Neural progenitor cell (in vitro differentiated cells): ENCODE data around the gene ABLIM2. TPM values are rescaled to one million over a fixed set of nuclear protein-coding genes. Genes with fewer than 3 reads are reported as not detected.

Source experiments
- DNase-seq: peaks from one replicate; pipeline ENCODE4 v3.0.0-alpha.2; 2016; ENCODE audit warnings: low spot score
- H2AFZ ChIP-seq: fragments of 200-600 bp; sonication (generic); replicated peaks from 2 replicates; pipeline ENCODE4 v1.6.1; 2016; ENCODE audit warnings: antibody characterized with exemption
- H3F3A ChIP-seq: fragments of 200-600 bp; sonication (generic); 2 replicates; pipeline ENCODE4 v1.6.1; 2016; ENCODE audit warnings: antibody characterized with exemption, low read depth
- H3K27ac ChIP-seq: fragments of 200-600 bp; sonication (generic); 2 replicates; pipeline ENCODE4 v1.5.1; 2016; ENCODE audit warnings: mild to moderate bottlenecking
- H3K27me3 ChIP-seq: fragments of 200-600 bp; sonication (generic); 2 replicates; pipeline ENCODE4 v1.6.1; 2016; ENCODE audit warnings: mild to moderate bottlenecking, moderate library complexity
- H3K36me3 ChIP-seq: fragments of 200-600 bp; sonication (generic); 2 replicates; pipeline ENCODE4 v1.5.1; 2016
- H3K4me1 ChIP-seq: fragments of 200-600 bp; sonication (generic); 2 replicates; pipeline ENCODE4 v1.6.1; 2016; ENCODE audit warnings: mixed run types
- H3K4me2 ChIP-seq: fragments of 200-600 bp; sonication (generic); 2 replicates; pipeline ENCODE4 v1.6.1; 2016
- H3K4me3 ChIP-seq: fragments of 200-600 bp; sonication (generic); 2 replicates; pipeline ENCODE4 v1.5.1; 2016
- H3K79me2 ChIP-seq: fragments of 200-600 bp; sonication (generic); 2 replicates; pipeline ENCODE4 v1.6.1; 2016; ENCODE audit warnings: low read depth
- H3K9ac ChIP-seq: fragments of 200-600 bp; sonication (generic); 2 replicates; pipeline ENCODE4 v1.6.1; 2016
- H3K9me3 ChIP-seq: fragments of 200-600 bp; sonication (generic); 2 replicates; pipeline ENCODE4 v1.5.1; 2016; ENCODE audit warnings: low read depth
- H4K20me1 ChIP-seq: fragments of 200-600 bp; sonication (generic); 2 replicates; pipeline ENCODE4 v1.6.1; 2016; ENCODE audit warnings: low read depth
- H3K27ac Mint-ChIP-seq: 3 replicates; pipeline ENCODE4 v1.8.0; 2021; ENCODE audit warnings: mixed read lengths
- H3K27me3 Mint-ChIP-seq: 2 replicates; pipeline ENCODE4 v1.8.0; 2022; ENCODE audit warnings: low read depth, mild to moderate bottlenecking, inconsistent platforms, moderate library complexity, mixed read lengths; ENCODE audit not compliant: insufficient read depth
- H3K36me3 Mint-ChIP-seq: 3 replicates; pipeline ENCODE4 v1.8.0; 2021; ENCODE audit warnings: mixed read lengths
- H3K4me1 Mint-ChIP-seq: 3 replicates; pipeline ENCODE4 v1.8.0; 2021; ENCODE audit warnings: mixed read lengths
- H3K4me3 Mint-ChIP-seq: 3 replicates; pipeline ENCODE4 v1.8.0; 2021; ENCODE audit warnings: mild to moderate bottlenecking, moderate library complexity, mixed read lengths
- H3K9me3 Mint-ChIP-seq: 3 replicates; pipeline ENCODE4 v1.8.0; 2020; ENCODE audit warnings: mixed read lengths
- EZH2 ChIP-seq: fragments of 200-600 bp; sonication (generic); IDR thresholded peaks from 2 replicates; pipeline ENCODE4 v1.6.1; 2017; ENCODE audit warnings: antibody characterized with exemption, mild to moderate bottlenecking, moderate library complexity
- EZH2phosphoT487 ChIP-seq: fragments of 200-600 bp; sonication (generic); IDR thresholded peaks from 2 replicates; pipeline ENCODE4 v1.6.1; 2017; ENCODE audit warnings: antibody characterized with exemption
- total RNA-seq: library from RNA; depleted of rRNA; stranded (reverse); fragments of >200 nt; gene quantifications from 2 replicates; pipeline ENCODE4 v1.2.3, GENCODE V29; 2015; ENCODE audit warnings: low replicate concordance
- TF ChIP-seq, protein P1 (sequence below): fragments of 200-600 bp; sonication (generic); IDR thresholded peaks from 2 replicates; pipeline ENCODE4 v1.5.1; 2017; ENCODE audit warnings: antibody characterized with exemption, mild to moderate bottlenecking

The ABLIM2 gene
- total RNA-seq, 1 donor from 2014 or later, result 0.24 TPM

GRCh38 chr4:8113611-8114377, 44.8 kb downstream of the ABLIM2 start:
- no peaks in the 10 kb centered on the region for H3K27me3 ChIP-seq
- H3F3A ChIP-seq, result no peaks in the 10 kb centered on the region
- Mint-ChIP-seq H3K27me3 (peaks cover 3% of the 10 kb centered on the region), H3K27ac (no peak overlapping the region), H3K4me1 (peaks cover 30% of the 10 kb centered on the region), H3K9me3 (peaks cover 4% of the 10 kb centered on the region), H3K4me3 (peak overlapping the region; percentile 33), H3K36me3 (no peaks in the 10 kb centered on the region)
- H3K4me3 ChIP-seq, result no peak overlapping the region
- H4K20me1 ChIP-seq, result no peaks in the 10 kb centered on the region
- H2AFZ ChIP-seq, result no peak overlapping the region
- H3K27ac ChIP-seq, result no peak overlapping the region
- TF ChIP-seq, protein P1, sequence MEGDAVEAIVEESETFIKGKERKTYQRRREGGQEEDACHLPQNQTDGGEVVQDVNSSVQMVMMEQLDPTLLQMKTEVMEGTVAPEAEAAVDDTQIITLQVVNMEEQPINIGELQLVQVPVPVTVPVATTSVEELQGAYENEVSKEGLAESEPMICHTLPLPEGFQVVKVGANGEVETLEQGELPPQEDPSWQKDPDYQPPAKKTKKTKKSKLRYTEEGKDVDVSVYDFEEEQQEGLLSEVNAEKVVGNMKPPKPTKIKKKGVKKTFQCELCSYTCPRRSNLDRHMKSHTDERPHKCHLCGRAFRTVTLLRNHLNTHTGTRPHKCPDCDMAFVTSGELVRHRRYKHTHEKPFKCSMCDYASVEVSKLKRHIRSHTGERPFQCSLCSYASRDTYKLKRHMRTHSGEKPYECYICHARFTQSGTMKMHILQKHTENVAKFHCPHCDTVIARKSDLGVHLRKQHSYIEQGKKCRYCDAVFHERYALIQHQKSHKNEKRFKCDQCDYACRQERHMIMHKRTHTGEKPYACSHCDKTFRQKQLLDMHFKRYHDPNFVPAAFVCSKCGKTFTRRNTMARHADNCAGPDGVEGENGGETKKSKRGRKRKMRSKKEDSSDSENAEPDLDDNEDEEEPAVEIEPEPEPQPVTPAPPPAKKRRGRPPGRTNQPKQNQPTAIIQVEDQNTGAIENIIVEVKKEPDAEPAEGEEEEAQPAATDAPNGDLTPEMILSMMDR, result no peak
- TF ChIP-seq EZH2phosphoT487 (no peak), EZH2 (no peak)
- no peaks in the 10 kb centered on the region for H3K79me2 ChIP-seq
- no peak for DNase-seq
- no peaks in the 10 kb centered on the region for H3K36me3 ChIP-seq
- H3K9me3 ChIP-seq, result no peaks in the 10 kb centered on the region
- no peak overlapping the region for H3K4me2 ChIP-seq
- H3K9ac ChIP-seq, result no peak overlapping the region
- H3K4me1 ChIP-seq, result peaks cover 3% of the 10 kb centered on the region

GRCh38 chr4:8112672-8113071, 45.9 kb downstream of the ABLIM2 start:
- peak overlapping the region; percentile 29 for H3K27ac Mint-ChIP-seq
- peaks cover 30% of the 10 kb centered on the region for H3K4me1 Mint-ChIP-seq
- Histone ChIP-seq H3K4me2 (no peak overlapping the region), H3K4me1 (peaks cover 3% of the 10 kb centered on the region), H3K9ac (no peak overlapping the region), H3K79me2 (no peaks in the 10 kb centered on the region), H3K9me3 (no peaks in the 10 kb centered on the region), H3K27me3 (no peaks in the 10 kb centered on the region), H3F3A (no peaks in the 10 kb centered on the region), H3K36me3 (no peaks in the 10 kb centered on the region), H3K4me3 (no peak overlapping the region), H4K20me1 (no peaks in the 10 kb centered on the region), H3K27ac (no peak overlapping the region), H2AFZ (no peak overlapping the region)
- peaks cover 4% of the 10 kb centered on the region for H3K9me3 Mint-ChIP-seq
- DNase-seq, result no peak
- H3K4me3 Mint-ChIP-seq, result no peak overlapping the region
- TF ChIP-seq EZH2 (no peak), EZH2phosphoT487 (no peak)
- TF ChIP-seq, protein P1, result no peak
- peaks cover 3% of the 10 kb centered on the region for H3K27me3 Mint-ChIP-seq
- H3K36me3 Mint-ChIP-seq, result no peaks in the 10 kb centered on the region

- H3K27me3 Mint-ChIP-seq, result peaks cover 8% of the 10 kb centered on the region
- Histone ChIP-seq H3K9ac (no peak overlapping the region), H3K27me3 (no peaks in the 10 kb centered on the region), H3K27ac (no peak overlapping the region), H2AFZ (no peak overlapping the region), H3K4me2 (no peak overlapping the region), H3K36me3 (no peaks in the 10 kb centered on the region), H4K20me1 (no peaks in the 10 kb centered on the region), H3K4me1 (peaks cover 3% of the 10 kb centered on the region), H3K79me2 (no peaks in the 10 kb centered on the region), H3F3A (no peaks in the 10 kb centered on the region), H3K9me3 (no peaks in the 10 kb centered on the region), H3K4me3 (no peak overlapping the region)
- H3K27ac Mint-ChIP-seq, result no peak overlapping the region
- DNase-seq, result no peak
- no peak overlapping the region for H3K4me3 Mint-ChIP-seq
- peaks cover 28% of the 10 kb centered on the region for H3K4me1 Mint-ChIP-seq
- TF ChIP-seq EZH2phosphoT487, result no peak
- TF ChIP-seq, protein P1, result no peak
- TF ChIP-seq EZH2, result no peak
- no peaks in the 10 kb centered on the region for H3K36me3 Mint-ChIP-seq
- peaks cover under 1% of the 10 kb centered on the region for H3K9me3 Mint-ChIP-seq
These were observed 46.5 kb downstream of the ABLIM2 start for GRCh38 chr4:8112036-8112576.
